SK-N-SH (cell line): ENCODE results near the gene ACACA. TPM values are rescaled to one million over a fixed set of nuclear protein-coding genes. Genes with fewer than 3 reads are reported as not detected.

Source experiments
- CTCF ChIA-PET: fragments of 300-600, 350-600 bp; formaldehyde crosslinking; extraction: SDS; loops from one replicate; lab custom pipeline; 2021; lab: Yijun Ruan, JAX
- POLR2A ChIA-PET: fragments of 350-600 bp; sonication (Branson Sonifier 250); formaldehyde crosslinking; extraction: SDS; loops from one replicate; lab custom pipeline; 2020; ENCODE audit warnings: antibody characterized with exemption, inconsistent platforms; lab: Yijun Ruan, JAX
- DNase-seq: peaks from one replicate; pipeline ENCODE4 v3.0.0; 2012
- H2AFZ ChIP-seq: fragments of 200-600 bp; sonication (generic); 2 replicates; pipeline ENCODE4 v1.8.1; 2016; ENCODE audit warnings: antibody characterized with exemption, mild to moderate bottlenecking, low read depth
- H3F3A ChIP-seq: fragments of 200-600 bp; sonication (generic); replicated peaks from 2 replicates; pipeline ENCODE3; 2016; ENCODE audit warnings: antibody characterized with exemption, mild to moderate bottlenecking; ENCODE audit not compliant: insufficient read depth
- H3K27ac ChIP-seq, 2 experiments: fragments of 200-500 bp in 1 of 2; fragments of 200-600 bp in 1 of 2; sonication (Bioruptor generic) in 1 of 2; sonication (generic), shearing (Covaris generic) in 1 of 2; 2 replicates each; pipeline versions ENCODE4 v1.5.1 to v1.6.1; 2014 to 2016; ENCODE audit warnings: low read depth in 2 of 2, inconsistent platforms in 1 of 2, low read length in 1 of 2, mild to moderate bottlenecking in 1 of 2, mixed read lengths in 1 of 2
- H3K27me3 ChIP-seq: fragments of 200-600 bp; sonication (generic), shearing (Covaris generic); 2 replicates; pipeline ENCODE4 v1.6.1; 2016; ENCODE audit warnings: mixed run types; ENCODE audit not compliant: insufficient read depth
- H3K36me3 ChIP-seq, 2 experiments: fragments of 200-500 bp in 1 of 2; fragments of 200-600 bp in 1 of 2; sonication (Bioruptor generic) in 1 of 2; sonication (generic) in 1 of 2; replicated peaks in 1 of 2; 2 replicates each; pipeline versions ENCODE3 to v1.5.1; 2014 to 2016; ENCODE audit warnings: low read length in 1 of 2, mild to moderate bottlenecking in 1 of 2; ENCODE audit not compliant: insufficient read depth in 2 of 2, control insufficient read depth in 1 of 2
- H3K4me1 ChIP-seq, 2 experiments: fragments of 200-500 bp in 1 of 2; fragments of 200-600 bp in 1 of 2; sonication (Bioruptor generic) in 1 of 2; sonication (generic), shearing (Covaris generic) in 1 of 2; 2 replicates each; pipeline versions ENCODE4 v1.5.1 to v1.6.1; 2014 to 2016; ENCODE audit warnings: low read depth in 1 of 2, low read length in 1 of 2, mixed run types in 1 of 2; ENCODE audit not compliant: insufficient read depth in 2 of 2, control insufficient read depth in 1 of 2
- H3K4me2 ChIP-seq: fragments of 200-600 bp; sonication (generic), shearing (Covaris generic); 2 replicates; pipeline ENCODE4 v1.6.1; 2017; ENCODE audit warnings: mixed run types
- H3K4me3 ChIP-seq, 2 experiments: fragments of 200-500 bp in 1 of 2; fragments of 200-600 bp in 1 of 2; sonication (Bioruptor generic) in 1 of 2; sonication (generic), shearing (Covaris generic) in 1 of 2; 2 replicates each; pipeline versions ENCODE4 v1.5.1 to v1.8.1; 2014 to 2016; ENCODE audit warnings: low read depth in 2 of 2, inconsistent platforms in 1 of 2, low read length in 1 of 2, mild to moderate bottlenecking in 1 of 2, mixed read lengths in 1 of 2, moderate library complexity in 1 of 2
- H3K79me2 ChIP-seq: fragments of 200-600 bp; sonication (generic); 2 replicates; pipeline ENCODE4 v1.8.1; 2017; ENCODE audit warnings: mild to moderate bottlenecking; ENCODE audit not compliant: insufficient read depth
- H3K9ac ChIP-seq: fragments of 200-600 bp; sonication (generic); 2 replicates; pipeline ENCODE4 v1.6.1; 2017; ENCODE audit warnings: mixed run types
- H3K9me2 ChIP-seq: fragments of 200-600 bp; sonication (generic); 2 replicates; pipeline ENCODE4 v1.6.1; 2017; ENCODE audit warnings: mixed run types
- H3K9me3 ChIP-seq: fragments of 200-600 bp; sonication (generic); 2 replicates; pipeline ENCODE4 v1.6.1; 2017; ENCODE audit warnings: mixed run types, mild to moderate bottlenecking, moderate library complexity
- H4K20me1 ChIP-seq: fragments of 200-600 bp; sonication (generic); 2 replicates; pipeline ENCODE4 v1.6.1; 2017; ENCODE audit warnings: mild to moderate bottlenecking, mixed run types; ENCODE audit not compliant: insufficient read depth
- CHD2 ChIP-seq: fragments of 150-350 bp; IDR thresholded peaks from 2 replicates; pipeline ENCODE4 v1.6.1; 2018; ENCODE audit warnings: low read length; ENCODE audit not compliant: partially characterized antibody
- EP300 ChIP-seq, 2 experiments: IDR thresholded peaks; 2 replicates each; pipeline versions ENCODE4 v1.4.0 to v1.6.1; 2012; ENCODE audit warnings: borderline replicate concordance in 1 of 2, low read depth in 1 of 2, low read length in 1 of 2
- EZH2phosphoT487 ChIP-seq: fragments of 200-600 bp; sonication (generic); IDR thresholded peaks from 2 replicates; pipeline ENCODE4 v1.6.1; 2017; ENCODE audit warnings: low read depth, mixed run types, mild to moderate bottlenecking, antibody characterized with exemption, moderate library complexity, borderline replicate concordance
- FOSL2 ChIP-seq: IDR thresholded peaks from 2 replicates; pipeline ENCODE4 v1.4.0; 2012; ENCODE audit warnings: low read depth, mild to moderate bottlenecking, moderate library complexity, borderline replicate concordance
- FOXM1 ChIP-seq: IDR thresholded peaks from 2 replicates; pipeline ENCODE4 v1.4.0; 2012; ENCODE audit warnings: low read depth, mild to moderate bottlenecking
- NRF1 ChIP-seq: IDR thresholded peaks from 2 replicates; pipeline ENCODE4 v1.6.1; 2012; ENCODE audit warnings: low read depth, mild to moderate bottlenecking, low read length
- RAD21 ChIP-seq: IDR thresholded peaks from 2 replicates; pipeline ENCODE4 v1.6.1; 2012; ENCODE audit warnings: mild to moderate bottlenecking, low read length
- RFX5 ChIP-seq: IDR thresholded peaks from 2 replicates; pipeline ENCODE4 v1.6.1; 2012; ENCODE audit warnings: mild to moderate bottlenecking, improper control_type of control experiment, low read length
- RXRA ChIP-seq: IDR thresholded peaks from 2 replicates; pipeline ENCODE4 v1.4.0; 2012; ENCODE audit warnings: low read depth, mild to moderate bottlenecking, borderline replicate concordance
- SIN3A ChIP-seq: IDR thresholded peaks from 2 replicates; pipeline ENCODE4 v1.6.1; 2012; ENCODE audit warnings: low read depth, mild to moderate bottlenecking, low read length, moderate library complexity, borderline replicate concordance
- TAF1 ChIP-seq: IDR thresholded peaks from 2 replicates; pipeline ENCODE4 v1.6.1; 2012; ENCODE audit warnings: low read depth, mild to moderate bottlenecking, low read length, moderate library complexity, borderline replicate concordance
- TCF12 ChIP-seq: IDR thresholded peaks from 2 replicates; pipeline ENCODE4 v1.4.0; 2012
- WGBS: methylation state at CpG from one replicate; pipeline ENCODE4 v1.1.6; 2017; ENCODE audit warnings: low lambda C conversion rate; 5-methylcytosine and 5-hydroxymethylcytosine counted together
- polyA plus RNA-seq, 3 experiments: library from polyadenylated mRNA; depleted of rRNA; stranded (reverse); fragments of >200 nt; gene quantifications; 2 replicates each; pipeline ENCODE4 v1.2.3, GENCODE V29; 2012
- TF ChIP-seq, protein P1 (sequence below): fragments of 200-600 bp; sonication (generic); IDR thresholded peaks from 2 replicates; pipeline ENCODE4 v1.6.1; 2017; ENCODE audit warnings: antibody characterized with exemption, mild to moderate bottlenecking, moderate library complexity
- TF ChIP-seq, protein P2 (sequence below): fragments of 150-350 bp; IDR thresholded peaks from 2 replicates; pipeline ENCODE4 v1.6.1; 2017; ENCODE audit warnings: antibody characterized with exemption, low read length, low read depth, borderline replicate concordance
- TF ChIP-seq, protein P3 (sequence below): IDR thresholded peaks from 2 replicates; pipeline ENCODE4 v1.4.0; 2012; ENCODE audit warnings: low read depth, borderline replicate concordance
- TF ChIP-seq, protein P4 (sequence below): IDR thresholded peaks from 2 replicates; pipeline ENCODE4; 2012

ACACA gene
- polyA plus RNA-seq, 1 of the 3 experiments (the other 2 are of a cell fraction), result 27.2 TPM

DNA sequence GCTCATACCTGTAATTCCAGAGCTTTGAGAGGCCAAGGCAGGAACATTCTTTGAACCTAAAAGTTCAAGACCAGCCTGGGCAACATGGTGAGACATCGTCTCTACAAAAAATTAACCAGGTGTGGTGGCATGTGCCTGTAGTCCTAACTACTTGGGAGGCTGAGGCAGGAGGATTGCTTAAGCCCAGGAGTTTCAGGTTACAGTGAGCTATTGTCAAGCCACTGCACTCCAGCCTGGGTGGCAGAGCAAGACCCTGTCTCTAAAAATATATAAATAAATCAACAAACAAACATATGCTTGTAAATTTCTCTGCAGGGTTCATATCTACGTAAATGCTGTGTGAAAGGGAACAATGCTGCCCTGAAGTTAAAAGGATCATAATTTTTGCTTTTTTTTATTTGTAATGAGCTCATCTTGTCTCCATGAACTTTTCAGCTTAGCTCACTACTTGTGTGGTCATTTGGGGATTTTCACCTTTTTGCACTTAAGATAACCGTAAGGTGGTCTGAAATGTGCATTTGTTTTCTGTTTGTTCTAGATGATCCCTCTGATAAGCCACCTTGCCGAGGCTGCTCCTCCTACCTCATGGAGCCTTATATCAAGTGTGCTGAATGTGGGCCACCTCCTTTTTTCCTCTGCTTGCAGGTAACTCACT, 16.5 kb upstream of the ACACA start:
- no peak overlapping the region for H3K4me3 ChIP-seq
- WGBS, result 79% methylated on average over 4 of the region's 4 CpGs
- no peaks in the 10 kb centered on the region for H3K4me1 ChIP-seq
- no peak overlapping the region for H3K9ac ChIP-seq
- no peak overlapping the region for H2AFZ ChIP-seq
- H3K4me2 ChIP-seq, result no peak overlapping the region
- peaks cover 18 to 62% of the 10 kb centered on the region in 2 experiments for H3K36me3 ChIP-seq
- no peak overlapping the region for H3K27ac ChIP-seq
- H3K9me3 ChIP-seq, result no peaks in the 10 kb centered on the region
- TF ChIP-seq FOSL2 (no peak), TAF1 (no peak), RAD21 (no peak), CHD2 (no peak), FOXM1 (no peak), NRF1 (no peak), EP300 (IDR thresholded peaks at IDR 0.05; ENCODE audit: borderline replicate concordance in 1 of 2, low read depth in 1 of 2, low read length in 1 of 2) (no peak), RXRA (no peak), TCF12 (no peak), RFX5 (no peak), EZH2phosphoT487 (no peak), SIN3A (no peak)
- TF ChIP-seq, protein P1, sequence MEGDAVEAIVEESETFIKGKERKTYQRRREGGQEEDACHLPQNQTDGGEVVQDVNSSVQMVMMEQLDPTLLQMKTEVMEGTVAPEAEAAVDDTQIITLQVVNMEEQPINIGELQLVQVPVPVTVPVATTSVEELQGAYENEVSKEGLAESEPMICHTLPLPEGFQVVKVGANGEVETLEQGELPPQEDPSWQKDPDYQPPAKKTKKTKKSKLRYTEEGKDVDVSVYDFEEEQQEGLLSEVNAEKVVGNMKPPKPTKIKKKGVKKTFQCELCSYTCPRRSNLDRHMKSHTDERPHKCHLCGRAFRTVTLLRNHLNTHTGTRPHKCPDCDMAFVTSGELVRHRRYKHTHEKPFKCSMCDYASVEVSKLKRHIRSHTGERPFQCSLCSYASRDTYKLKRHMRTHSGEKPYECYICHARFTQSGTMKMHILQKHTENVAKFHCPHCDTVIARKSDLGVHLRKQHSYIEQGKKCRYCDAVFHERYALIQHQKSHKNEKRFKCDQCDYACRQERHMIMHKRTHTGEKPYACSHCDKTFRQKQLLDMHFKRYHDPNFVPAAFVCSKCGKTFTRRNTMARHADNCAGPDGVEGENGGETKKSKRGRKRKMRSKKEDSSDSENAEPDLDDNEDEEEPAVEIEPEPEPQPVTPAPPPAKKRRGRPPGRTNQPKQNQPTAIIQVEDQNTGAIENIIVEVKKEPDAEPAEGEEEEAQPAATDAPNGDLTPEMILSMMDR, result no peak
- TF ChIP-seq, protein P2, sequence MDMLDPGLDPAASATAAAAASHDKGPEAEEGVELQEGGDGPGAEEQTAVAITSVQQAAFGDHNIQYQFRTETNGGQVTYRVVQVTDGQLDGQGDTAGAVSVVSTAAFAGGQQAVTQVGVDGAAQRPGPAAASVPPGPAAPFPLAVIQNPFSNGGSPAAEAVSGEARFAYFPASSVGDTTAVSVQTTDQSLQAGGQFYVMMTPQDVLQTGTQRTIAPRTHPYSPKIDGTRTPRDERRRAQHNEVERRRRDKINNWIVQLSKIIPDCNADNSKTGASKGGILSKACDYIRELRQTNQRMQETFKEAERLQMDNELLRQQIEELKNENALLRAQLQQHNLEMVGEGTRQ, result no peak
- TF ChIP-seq, protein P3, sequence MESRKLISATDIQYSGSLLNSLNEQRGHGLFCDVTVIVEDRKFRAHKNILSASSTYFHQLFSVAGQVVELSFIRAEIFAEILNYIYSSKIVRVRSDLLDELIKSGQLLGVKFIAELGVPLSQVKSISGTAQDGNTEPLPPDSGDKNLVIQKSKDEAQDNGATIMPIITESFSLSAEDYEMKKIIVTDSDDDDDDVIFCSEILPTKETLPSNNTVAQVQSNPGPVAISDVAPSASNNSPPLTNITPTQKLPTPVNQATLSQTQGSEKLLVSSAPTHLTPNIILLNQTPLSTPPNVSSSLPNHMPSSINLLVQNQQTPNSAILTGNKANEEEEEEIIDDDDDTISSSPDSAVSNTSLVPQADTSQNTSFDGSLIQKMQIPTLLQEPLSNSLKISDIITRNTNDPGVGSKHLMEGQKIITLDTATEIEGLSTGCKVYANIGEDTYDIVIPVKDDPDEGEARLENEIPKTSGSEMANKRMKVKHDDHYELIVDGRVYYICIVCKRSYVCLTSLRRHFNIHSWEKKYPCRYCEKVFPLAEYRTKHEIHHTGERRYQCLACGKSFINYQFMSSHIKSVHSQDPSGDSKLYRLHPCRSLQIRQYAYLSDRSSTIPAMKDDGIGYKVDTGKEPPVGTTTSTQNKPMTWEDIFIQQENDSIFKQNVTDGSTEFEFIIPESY, result no peak
- TF ChIP-seq, protein P4, sequence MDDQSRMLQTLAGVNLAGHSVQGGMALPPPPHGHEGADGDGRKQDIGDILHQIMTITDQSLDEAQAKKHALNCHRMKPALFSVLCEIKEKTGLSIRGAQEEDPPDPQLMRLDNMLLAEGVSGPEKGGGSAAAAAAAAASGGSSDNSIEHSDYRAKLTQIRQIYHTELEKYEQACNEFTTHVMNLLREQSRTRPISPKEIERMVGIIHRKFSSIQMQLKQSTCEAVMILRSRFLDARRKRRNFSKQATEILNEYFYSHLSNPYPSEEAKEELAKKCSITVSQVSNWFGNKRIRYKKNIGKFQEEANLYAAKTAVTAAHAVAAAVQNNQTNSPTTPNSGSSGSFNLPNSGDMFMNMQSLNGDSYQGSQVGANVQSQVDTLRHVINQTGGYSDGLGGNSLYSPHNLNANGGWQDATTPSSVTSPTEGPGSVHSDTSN, result no peak
- CTCF ChIA-PET, result interaction anchor here (0.7 to 1.2 kb wide), 2 partner anchors 57 to 147 kb away, joined by 3 to 4 read pairs; no protein-coding TSS in a partner anchor
- H3K9me2 ChIP-seq, result no peaks in the 10 kb centered on the region
- peaks cover 25% of the 10 kb centered on the region for H3K79me2 ChIP-seq
- no peaks in the 10 kb centered on the region for H3F3A ChIP-seq
- 0 out of 2 replicates have a peak, but pooled peaks cover 4% of the 10 kb centered on the region for H4K20me1 ChIP-seq
- POLR2A ChIA-PET, result no interaction called here
- H3K27me3 ChIP-seq, result no peaks in the 10 kb centered on the region
- no peak for DNase-seq
